Panc1 (cell line): ENCODE measurements around the gene ANKRD29. TPM values are rescaled to one million over a fixed set of nuclear protein-coding genes. Genes with fewer than 3 reads are reported as not detected.

Experiments
- ATAC-seq: fragments of 200-7000 bp; cut with Tn5 transposase; 2 replicates; pipeline ENCODE4 v1.9.1; 2020; ENCODE audit warnings: mild to moderate bottlenecking, moderate library complexity
- BruUV-seq: library from RNA; stranded (reverse); fragments of 400-500 nt; replicated peaks from 2 replicates; lab custom pipeline; 2021; lab: Mats Ljungman, UMichigan
- CTCF ChIA-PET: fragments of 300-600 bp; sonication (Branson Sonifier 250); formaldehyde crosslinking; loops from one replicate; lab custom pipeline; 2022; ENCODE audit warnings: antibody characterized with exemption; lab: Charles Lee
- POLR2A ChIA-PET: fragments of 300-600 bp; sonication (Branson Sonifier 250); formaldehyde crosslinking; loops from one replicate; lab custom pipeline; 2022; ENCODE audit warnings: antibody characterized with exemption; lab: Charles Lee
- DNase-seq: peaks from one replicate; pipeline ENCODE4 v3.0.0-alpha.2; 2010; ENCODE audit warnings: low read depth, low spot score
- H3K27ac ChIP-seq: 2 replicates; pipeline ENCODE4 v1.5.1; 2011; ENCODE audit warnings: mild to moderate bottlenecking, low read length, inconsistent platforms
- H3K27me3 ChIP-seq: fragments of 200-500 bp; sonication (Bioruptor generic); 2 replicates; pipeline ENCODE4 v1.6.0; 2014; ENCODE audit warnings: low read length, inconsistent platforms; ENCODE audit not compliant: control insufficient read depth, insufficient read depth
- H3K36me3 ChIP-seq: fragments of 200-500 bp; sonication (Bioruptor generic); 2 replicates; pipeline ENCODE4 v1.5.1; 2014; ENCODE audit warnings: inconsistent platforms, mild to moderate bottlenecking, low read length, moderate library complexity; ENCODE audit not compliant: control insufficient read depth, insufficient read depth
- H3K4me1 ChIP-seq: 2 replicates; pipeline ENCODE4 v1.5.1; 2011; ENCODE audit warnings: inconsistent platforms, mild to moderate bottlenecking, low read length, moderate library complexity; ENCODE audit not compliant: control insufficient read depth, insufficient read depth
- H3K4me3 ChIP-seq, 2 experiments: 2 replicates each; pipeline ENCODE4 v1.5.1; 2011 to 2012; ENCODE audit warnings: low read depth in 2 of 2, low read length in 2 of 2, mild to moderate bottlenecking in 2 of 2, inconsistent platforms in 1 of 2, moderate library complexity in 1 of 2
- H3K9me3 ChIP-seq: fragments of 200-500 bp; sonication (Bioruptor generic); 2 replicates; pipeline ENCODE4 v1.5.1; 2014; ENCODE audit warnings: low read depth, mild to moderate bottlenecking, inconsistent platforms, low read length, moderate library complexity; ENCODE audit not compliant: control insufficient read depth, insufficient read depth
- POLR2AphosphoS5 ChIP-seq: IDR thresholded peaks from 2 replicates; pipeline ENCODE4 v1.6.1; 2012; ENCODE audit warnings: mild to moderate bottlenecking, low read depth, low read length, moderate library complexity
- SIN3A ChIP-seq: IDR thresholded peaks from 2 replicates; pipeline ENCODE4 v1.6.1; 2012; ENCODE audit warnings: low read depth, mild to moderate bottlenecking, low read length, moderate library complexity, borderline replicate concordance; ENCODE audit not compliant: insufficient read depth
- TCF7L2 ChIP-seq: IDR thresholded peaks from 2 replicates; pipeline ENCODE4 v1.6.1; 2011; ENCODE audit warnings: mild to moderate bottlenecking, low read depth, low read length, inconsistent platforms
- in situ Hi-C: cut with HindIII; loops from 2 replicates; pipeline ENCODE4 v1.10.0; 2016; ENCODE audit warnings: low sequenced_read_pairs, low pct_unique_long_range_greater_than_20kb
- intact Hi-C: fragments of 100-400 bp; cut with micrococcal nuclease; formaldehyde crosslinking; loops from one replicate; pipeline ENCODE4 v1.10.0; 2022; ENCODE audit not compliant: unreplicated experiment
- total RNA-seq: library from RNA; stranded (reverse); gene quantifications from one replicate; pipeline ENCODE4 v1.2.1, GENCODE V29; 2021; ENCODE audit not compliant: unreplicated experiment
- TF ChIP-seq, protein P1 (sequence below), 2 experiments: IDR thresholded peaks; 2 replicates each; pipeline ENCODE4 v1.6.1; 2011 to 2012; ENCODE audit warnings: low read depth in 2 of 2, control low read depth in 1 of 2, low read length in 1 of 2, mild to moderate bottlenecking in 1 of 2, moderate library complexity in 1 of 2; ENCODE audit not compliant: insufficient read depth in 1 of 2
- TF ChIP-seq, protein P2 (sequence below): fragments of 450-650 bp; IDR thresholded peaks from 2 replicates; pipeline ENCODE4 v1.5.1; 2017; ENCODE audit warnings: mild to moderate bottlenecking

Gene ANKRD29
- total RNA-seq, 1 experiment from 2014 or later = 0.67 TPM

- intact Hi-C loops = no loop called here
- POLR2A ChIA-PET = no interaction called here
- ATAC-seq = no peak
Observed at GRCh38 chr18:23551978-23552377, 110.7 kb downstream of the ANKRD29 start.

DNA sequence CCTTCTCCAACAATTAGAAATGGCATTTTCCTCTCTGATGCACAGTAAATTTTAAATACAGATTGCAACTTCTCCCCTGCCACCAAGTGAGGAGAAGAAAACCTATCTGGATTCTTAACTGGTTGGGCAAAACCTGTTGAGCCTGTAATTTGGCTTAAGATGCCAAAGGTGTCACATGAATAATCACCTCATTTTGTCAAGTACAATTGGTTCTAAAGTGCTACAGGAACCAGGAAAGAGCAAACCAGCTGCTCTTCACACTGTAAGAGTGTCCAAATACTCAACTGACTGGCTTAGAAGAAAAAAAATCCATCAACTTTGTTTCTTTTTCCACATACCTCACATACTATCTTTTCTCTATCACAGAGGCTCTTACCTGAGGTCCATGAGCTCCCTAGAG lies 111.8 kb downstream of the ANKRD29 start:
- in situ Hi-C loops (no loop called here), intact Hi-C loops (no loop called here)
- POLR2A ChIA-PET = no interaction called here
- H3K4me1 ChIP-seq = no peaks in the 10 kb centered on the region
- no peak for DNase-seq
- CTCF ChIA-PET = no interaction called here
- H3K27ac ChIP-seq = no peak overlapping the region
- peaks cover 4% of the 10 kb centered on the region; the same call in 1 of the 2 replicates for H3K36me3 ChIP-seq
- TF ChIP-seq, protein P1, sequence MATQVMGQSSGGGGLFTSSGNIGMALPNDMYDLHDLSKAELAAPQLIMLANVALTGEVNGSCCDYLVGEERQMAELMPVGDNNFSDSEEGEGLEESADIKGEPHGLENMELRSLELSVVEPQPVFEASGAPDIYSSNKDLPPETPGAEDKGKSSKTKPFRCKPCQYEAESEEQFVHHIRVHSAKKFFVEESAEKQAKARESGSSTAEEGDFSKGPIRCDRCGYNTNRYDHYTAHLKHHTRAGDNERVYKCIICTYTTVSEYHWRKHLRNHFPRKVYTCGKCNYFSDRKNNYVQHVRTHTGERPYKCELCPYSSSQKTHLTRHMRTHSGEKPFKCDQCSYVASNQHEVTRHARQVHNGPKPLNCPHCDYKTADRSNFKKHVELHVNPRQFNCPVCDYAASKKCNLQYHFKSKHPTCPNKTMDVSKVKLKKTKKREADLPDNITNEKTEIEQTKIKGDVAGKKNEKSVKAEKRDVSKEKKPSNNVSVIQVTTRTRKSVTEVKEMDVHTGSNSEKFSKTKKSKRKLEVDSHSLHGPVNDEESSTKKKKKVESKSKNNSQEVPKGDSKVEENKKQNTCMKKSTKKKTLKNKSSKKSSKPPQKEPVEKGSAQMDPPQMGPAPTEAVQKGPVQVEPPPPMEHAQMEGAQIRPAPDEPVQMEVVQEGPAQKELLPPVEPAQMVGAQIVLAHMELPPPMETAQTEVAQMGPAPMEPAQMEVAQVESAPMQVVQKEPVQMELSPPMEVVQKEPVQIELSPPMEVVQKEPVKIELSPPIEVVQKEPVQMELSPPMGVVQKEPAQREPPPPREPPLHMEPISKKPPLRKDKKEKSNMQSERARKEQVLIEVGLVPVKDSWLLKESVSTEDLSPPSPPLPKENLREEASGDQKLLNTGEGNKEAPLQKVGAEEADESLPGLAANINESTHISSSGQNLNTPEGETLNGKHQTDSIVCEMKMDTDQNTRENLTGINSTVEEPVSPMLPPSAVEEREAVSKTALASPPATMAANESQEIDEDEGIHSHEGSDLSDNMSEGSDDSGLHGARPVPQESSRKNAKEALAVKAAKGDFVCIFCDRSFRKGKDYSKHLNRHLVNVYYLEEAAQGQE (IDR thresholded peaks at IDR 0.05; ENCODE audit: insufficient read depth in 1 of 2, low read depth in 2 of 2, low read length in 1 of 2) = no peak
- TF ChIP-seq SIN3A = no peak
- TF ChIP-seq POLR2AphosphoS5 = no peak
- TF ChIP-seq TCF7L2 = no peak
- TF ChIP-seq, protein P2, sequence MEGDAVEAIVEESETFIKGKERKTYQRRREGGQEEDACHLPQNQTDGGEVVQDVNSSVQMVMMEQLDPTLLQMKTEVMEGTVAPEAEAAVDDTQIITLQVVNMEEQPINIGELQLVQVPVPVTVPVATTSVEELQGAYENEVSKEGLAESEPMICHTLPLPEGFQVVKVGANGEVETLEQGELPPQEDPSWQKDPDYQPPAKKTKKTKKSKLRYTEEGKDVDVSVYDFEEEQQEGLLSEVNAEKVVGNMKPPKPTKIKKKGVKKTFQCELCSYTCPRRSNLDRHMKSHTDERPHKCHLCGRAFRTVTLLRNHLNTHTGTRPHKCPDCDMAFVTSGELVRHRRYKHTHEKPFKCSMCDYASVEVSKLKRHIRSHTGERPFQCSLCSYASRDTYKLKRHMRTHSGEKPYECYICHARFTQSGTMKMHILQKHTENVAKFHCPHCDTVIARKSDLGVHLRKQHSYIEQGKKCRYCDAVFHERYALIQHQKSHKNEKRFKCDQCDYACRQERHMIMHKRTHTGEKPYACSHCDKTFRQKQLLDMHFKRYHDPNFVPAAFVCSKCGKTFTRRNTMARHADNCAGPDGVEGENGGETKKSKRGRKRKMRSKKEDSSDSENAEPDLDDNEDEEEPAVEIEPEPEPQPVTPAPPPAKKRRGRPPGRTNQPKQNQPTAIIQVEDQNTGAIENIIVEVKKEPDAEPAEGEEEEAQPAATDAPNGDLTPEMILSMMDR = no peak
- H3K9me3 ChIP-seq = no peaks in the 10 kb centered on the region
- no TSS peak for BruUV-seq
- no peaks in the 10 kb centered on the region for H3K27me3 ChIP-seq
- ATAC-seq = no peak
- no peak overlapping the region for H3K4me3 ChIP-seq

More at GRCh38 chr18:23551978-23552377, 110.7 kb downstream of the ANKRD29 start:
- in situ Hi-C loops = no loop called here
- no peak overlapping the region for H3K4me3 ChIP-seq
- no peaks in the 10 kb centered on the region for H3K27me3 ChIP-seq
- 0 out of 2 replicates have a peak, but pooled peaks cover 4% of the 10 kb centered on the region for H3K36me3 ChIP-seq
- no peaks in the 10 kb centered on the region for H3K9me3 ChIP-seq
- CTCF ChIA-PET = no interaction called here
- no peak for DNase-seq
- no peak overlapping the region for H3K27ac ChIP-seq
- TF ChIP-seq POLR2AphosphoS5 (no peak), SIN3A (no peak), TCF7L2 (no peak)
- TF ChIP-seq, protein P2 = no peak
- TF ChIP-seq, protein P1 (IDR thresholded peaks at IDR 0.05; ENCODE audit: insufficient read depth in 1 of 2, low read depth in 2 of 2, low read length in 1 of 2) = no peak
- no peaks in the 10 kb centered on the region for H3K4me1 ChIP-seq
- BruUV-seq = no TSS peak

Other genes starting within 250 kb of the ANKRD29 start
- 74.7 TPM for gene RIOK3, start 209.6 kb downstream of the ANKRD29 start, total RNA-seq
- 57.4 TPM for gene RMC1, start 159.4 kb downstream of the ANKRD29 start, total RNA-seq
- gene NPC1, start 76.4 kb downstream of the ANKRD29 start, total RNA-seq = 92.7 TPM
- gene LAMA3, start 26.5 kb upstream of the ANKRD29 start, total RNA-seq = 8.1 TPM